Measurements from ENCODE around the gene ATP6V1G1. TPM values are rescaled to one million over a fixed set of nuclear protein-coding genes. Genes with fewer than 3 reads are reported as not detected.
A peak's percentile ranks its signal among the peaks of the same experiment; 100 is the strongest.

ATP6V1G1 gene
- total RNA-seq, 1 donor from 2014 or later = 188 TPM

DNA sequence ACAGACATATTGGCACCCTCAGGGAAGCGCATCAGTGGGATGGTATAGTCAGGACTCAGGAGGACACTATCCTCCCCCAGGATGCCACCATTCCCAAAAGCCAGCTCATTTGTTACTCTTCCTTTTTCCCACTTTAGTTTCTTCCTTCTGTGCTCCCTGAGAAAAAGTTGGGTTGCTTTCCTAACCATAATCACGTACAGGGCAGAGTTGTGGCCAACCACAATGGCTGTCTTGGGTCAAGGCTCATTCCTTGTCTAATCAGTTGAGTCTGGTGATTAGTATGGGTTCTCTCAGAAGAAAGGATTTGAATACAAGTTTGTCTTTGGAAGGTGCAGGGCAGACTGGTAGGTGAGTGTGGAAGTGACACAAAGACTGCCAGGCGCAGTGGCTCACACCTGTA is 26.6 kb upstream of the ATP6V1G1 start:
- Mint-ChIP-seq H3K4me1 (ENCODE audit: low read depth, unreplicated experiment) (no peaks in the 10 kb centered on the region), H3K27ac (ENCODE audit: unreplicated experiment) (no peak overlapping the region), H3K4me3 (ENCODE audit: unreplicated experiment) (no peak overlapping the region), H3K36me3 (ENCODE audit: low read depth, unreplicated experiment) (no peaks in the 10 kb centered on the region), H3K27me3 (ENCODE audit: low read depth, unreplicated experiment) (peaks cover 2% of the 10 kb centered on the region), H3K9me3 (ENCODE audit: unreplicated experiment) (peaks cover 3% of the 10 kb centered on the region)
- no peak overlapping the region for H3K9ac ChIP-seq (ENCODE audit: low read length)
- no peaks in the 10 kb centered on the region for H4K20me1 ChIP-seq (ENCODE audit: insufficient read depth, low read length)
- peaks cover 4% of the 10 kb centered on the region for H3K27me3 ChIP-seq (ENCODE audit: insufficient read depth, low read length)
- no peak overlapping the region for H2AFZ ChIP-seq (ENCODE audit: low read depth, low read length)
- H3K27ac ChIP-seq (ENCODE audit: low read depth, low read length) = no peak overlapping the region
- H3K4me2 ChIP-seq (ENCODE audit: low read length) = no peak overlapping the region
- TF ChIP-seq, protein P1, sequence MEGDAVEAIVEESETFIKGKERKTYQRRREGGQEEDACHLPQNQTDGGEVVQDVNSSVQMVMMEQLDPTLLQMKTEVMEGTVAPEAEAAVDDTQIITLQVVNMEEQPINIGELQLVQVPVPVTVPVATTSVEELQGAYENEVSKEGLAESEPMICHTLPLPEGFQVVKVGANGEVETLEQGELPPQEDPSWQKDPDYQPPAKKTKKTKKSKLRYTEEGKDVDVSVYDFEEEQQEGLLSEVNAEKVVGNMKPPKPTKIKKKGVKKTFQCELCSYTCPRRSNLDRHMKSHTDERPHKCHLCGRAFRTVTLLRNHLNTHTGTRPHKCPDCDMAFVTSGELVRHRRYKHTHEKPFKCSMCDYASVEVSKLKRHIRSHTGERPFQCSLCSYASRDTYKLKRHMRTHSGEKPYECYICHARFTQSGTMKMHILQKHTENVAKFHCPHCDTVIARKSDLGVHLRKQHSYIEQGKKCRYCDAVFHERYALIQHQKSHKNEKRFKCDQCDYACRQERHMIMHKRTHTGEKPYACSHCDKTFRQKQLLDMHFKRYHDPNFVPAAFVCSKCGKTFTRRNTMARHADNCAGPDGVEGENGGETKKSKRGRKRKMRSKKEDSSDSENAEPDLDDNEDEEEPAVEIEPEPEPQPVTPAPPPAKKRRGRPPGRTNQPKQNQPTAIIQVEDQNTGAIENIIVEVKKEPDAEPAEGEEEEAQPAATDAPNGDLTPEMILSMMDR (IDR thresholded peaks at IDR 0.05; ENCODE audit: insufficient read depth, low read depth, low read length) = no peak
- TF ChIP-seq EZH2 (IDR thresholded peaks at IDR 0.05; ENCODE audit: insufficient read depth, low read length) = no peak
- H3K79me2 ChIP-seq (ENCODE audit: insufficient read depth, low read length) = no peaks in the 10 kb centered on the region
- FAIRE-seq = no peak
- peak; percentile 71 for DNase-seq (ENCODE audit: low read depth)
- H3K4me3 ChIP-seq (ENCODE audit: insufficient read depth, low read depth, low read length) = no peak overlapping the region
- no peaks in the 10 kb centered on the region for H3K4me1 ChIP-seq (ENCODE audit: insufficient read depth, low read length)
- no peaks in the 10 kb centered on the region for H3K36me3 ChIP-seq (ENCODE audit: insufficient read depth, low read length)
- H3K9me3 ChIP-seq (ENCODE audit: insufficient read depth, low read depth, low read length) = no peaks in the 10 kb centered on the region

DNA sequence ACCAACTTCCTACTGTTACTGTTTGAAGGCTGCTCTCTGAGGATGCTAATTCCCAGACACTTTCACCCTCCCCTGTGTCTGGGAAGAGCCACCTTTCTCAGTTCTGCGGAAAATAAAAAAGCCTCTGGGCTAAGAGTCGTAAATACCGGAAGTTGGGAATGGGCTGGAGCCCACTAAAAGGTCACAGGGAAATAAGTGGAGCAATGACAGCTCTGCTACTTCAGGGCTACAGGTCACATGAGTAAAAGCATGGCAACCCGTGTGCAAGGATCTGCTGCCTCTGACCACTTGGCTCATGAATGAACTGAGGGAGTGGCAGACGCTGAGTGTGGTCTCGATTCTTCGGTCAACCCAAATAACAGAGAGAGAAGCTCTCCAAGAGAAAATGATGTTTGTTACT is 25.8 kb upstream of the ATP6V1G1 start:
- no peak for TF ChIP-seq EZH2 (IDR thresholded peaks at IDR 0.05; ENCODE audit: insufficient read depth, low read length)
- TF ChIP-seq, protein P1 (IDR thresholded peaks at IDR 0.05; ENCODE audit: insufficient read depth, low read depth, low read length) = no peak
- Histone ChIP-seq H3K4me1 (ENCODE audit: insufficient read depth, low read length) (no peaks in the 10 kb centered on the region), H3K27me3 (ENCODE audit: insufficient read depth, low read length) (peaks cover 4% of the 10 kb centered on the region)

DNA sequence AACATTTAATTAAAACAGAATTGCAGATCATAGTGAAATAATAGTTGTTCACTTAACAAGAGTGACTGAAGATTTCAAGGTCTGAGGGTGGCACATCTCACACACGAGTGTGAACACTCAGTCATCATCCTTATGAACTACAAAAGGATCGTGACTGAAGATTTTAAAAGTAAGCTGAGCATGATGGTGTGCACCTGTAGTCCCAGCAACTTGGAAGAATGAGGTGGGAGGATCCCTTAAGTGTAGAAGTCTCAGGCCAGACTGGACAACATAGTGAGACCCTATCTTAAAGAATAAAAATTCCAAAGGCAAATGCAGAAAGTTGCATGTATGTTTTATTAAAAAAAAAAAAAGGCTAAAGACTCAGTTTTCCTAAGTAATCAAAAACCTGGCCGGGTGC is 22.4 kb upstream of the ATP6V1G1 start:
- no peak overlapping the region for H3K4me3 ChIP-seq (ENCODE audit: insufficient read depth, low read depth, low read length)
- FAIRE-seq (no peak), DNase-seq (ENCODE audit: low read depth) (no peak)
- H3K4me3 Mint-ChIP-seq (ENCODE audit: unreplicated experiment) = no peak overlapping the region
- H3K9ac ChIP-seq (ENCODE audit: low read length) = no peak overlapping the region
- H4K20me1 ChIP-seq (ENCODE audit: insufficient read depth, low read length) = no peaks in the 10 kb centered on the region
- no peaks in the 10 kb centered on the region for H3K9me3 Mint-ChIP-seq (ENCODE audit: unreplicated experiment)
- H3K27me3 Mint-ChIP-seq (ENCODE audit: low read depth, unreplicated experiment) = peaks cover 2% of the 10 kb centered on the region
- TF ChIP-seq EZH2 (IDR thresholded peaks at IDR 0.05; ENCODE audit: insufficient read depth, low read length) = no peak
- TF ChIP-seq, protein P1 (IDR thresholded peaks at IDR 0.05; ENCODE audit: insufficient read depth, low read depth, low read length) = no peak
- H3K36me3 Mint-ChIP-seq (ENCODE audit: low read depth, unreplicated experiment) = no peaks in the 10 kb centered on the region
- no peaks in the 10 kb centered on the region for H3K79me2 ChIP-seq (ENCODE audit: insufficient read depth, low read length)
- no peaks in the 10 kb centered on the region for H3K4me1 ChIP-seq (ENCODE audit: insufficient read depth, low read length)
- no peaks in the 10 kb centered on the region for H3K4me1 Mint-ChIP-seq (ENCODE audit: low read depth, unreplicated experiment)
- H2AFZ ChIP-seq (ENCODE audit: low read depth, low read length) = no peak overlapping the region
- no peak overlapping the region for H3K27ac ChIP-seq (ENCODE audit: low read depth, low read length)
- no peaks in the 10 kb centered on the region for H3K36me3 ChIP-seq (ENCODE audit: insufficient read depth, low read length)
- no peak overlapping the region for H3K27ac Mint-ChIP-seq (ENCODE audit: unreplicated experiment)
- no peak overlapping the region for H3K4me2 ChIP-seq (ENCODE audit: low read length)
- no peaks in the 10 kb centered on the region for H3K9me3 ChIP-seq (ENCODE audit: insufficient read depth, low read depth, low read length)
- H3K27me3 ChIP-seq (ENCODE audit: insufficient read depth, low read length) = peaks cover 4% of the 10 kb centered on the region

More for the DNA sequence above, 25.8 kb upstream of the ATP6V1G1 start:
- Mint-ChIP-seq H3K27ac (ENCODE audit: unreplicated experiment) (no peak overlapping the region), H3K4me3 (ENCODE audit: unreplicated experiment) (no peak overlapping the region), H3K27me3 (ENCODE audit: low read depth, unreplicated experiment) (peaks cover 2% of the 10 kb centered on the region), H3K4me1 (ENCODE audit: low read depth, unreplicated experiment) (no peaks in the 10 kb centered on the region), H3K36me3 (ENCODE audit: low read depth, unreplicated experiment) (no peaks in the 10 kb centered on the region), H3K9me3 (ENCODE audit: unreplicated experiment) (peaks cover under 1% of the 10 kb centered on the region)
- no peak overlapping the region for H3K4me2 ChIP-seq (ENCODE audit: low read length)
- no peaks in the 10 kb centered on the region for H3K9me3 ChIP-seq (ENCODE audit: insufficient read depth, low read depth, low read length)
- H3K4me3 ChIP-seq (ENCODE audit: insufficient read depth, low read depth, low read length) = no peak overlapping the region
- H3K9ac ChIP-seq (ENCODE audit: low read length) = no peak overlapping the region
- FAIRE-seq = no peak
- H4K20me1 ChIP-seq (ENCODE audit: insufficient read depth, low read length) = no peaks in the 10 kb centered on the region
- no peaks in the 10 kb centered on the region for H3K36me3 ChIP-seq (ENCODE audit: insufficient read depth, low read length)
- no peak for DNase-seq (ENCODE audit: low read depth)
- H2AFZ ChIP-seq (ENCODE audit: low read depth, low read length) = no peak overlapping the region
- no peaks in the 10 kb centered on the region for H3K79me2 ChIP-seq (ENCODE audit: insufficient read depth, low read length)
- H3K27ac ChIP-seq (ENCODE audit: low read depth, low read length) = no peak overlapping the region

Measured in astrocyte (in vitro differentiated cells and primary cell).